ENCODE results near the gene ANAPC2. TPM values are rescaled to one million over a fixed set of nuclear protein-coding genes. Genes with fewer than 3 reads are reported as not detected.

ANAPC2 gene
- polyA plus RNA-seq, 3 donors: 1.9 to 76.8 (median 2.0) TPM

DNA sequence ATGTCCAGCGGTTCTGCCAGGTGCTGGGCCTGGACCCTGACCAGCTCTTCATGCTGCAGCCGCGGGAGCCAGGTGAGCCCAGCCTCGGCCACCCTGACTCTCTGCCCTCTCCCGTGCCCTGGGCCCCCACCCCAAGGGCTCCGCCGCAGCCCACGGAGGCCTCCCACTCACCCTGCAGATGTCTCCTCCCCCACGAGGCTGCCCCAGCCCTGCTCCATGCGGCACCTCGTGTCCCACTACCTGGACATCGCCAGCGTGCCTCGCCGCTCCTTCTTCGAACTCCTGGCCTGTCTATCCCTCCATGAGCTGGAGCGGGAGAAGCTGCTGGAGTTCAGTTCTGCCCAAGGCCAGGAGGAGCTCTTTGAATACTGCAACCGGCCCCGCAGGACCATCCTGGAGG lies 26.3 kb upstream of the ANAPC2 start:
- 99% methylated on average over 14 of the region's 19 CpGs for WGBS (ENCODE audit: insufficient coverage)
- DNase-seq: no peak
- Mint-ChIP-seq H3K4me1 (peaks cover 5% of the 10 kb centered on the region), H3K27me3 (ENCODE audit: low read depth in 3 of 3) (peaks cover 0 to 4% (median 0%) of the 10 kb centered on the region in 3 donors), H3K27ac (no peak overlapping the region), H3K9me3 (no peaks in the 10 kb centered on the region), H3K36me3 (peaks cover 19 to 47% of the 10 kb centered on the region in 2 donors), H3K4me3 (no peak overlapping the region)
- TF ChIP-seq, protein P1, sequence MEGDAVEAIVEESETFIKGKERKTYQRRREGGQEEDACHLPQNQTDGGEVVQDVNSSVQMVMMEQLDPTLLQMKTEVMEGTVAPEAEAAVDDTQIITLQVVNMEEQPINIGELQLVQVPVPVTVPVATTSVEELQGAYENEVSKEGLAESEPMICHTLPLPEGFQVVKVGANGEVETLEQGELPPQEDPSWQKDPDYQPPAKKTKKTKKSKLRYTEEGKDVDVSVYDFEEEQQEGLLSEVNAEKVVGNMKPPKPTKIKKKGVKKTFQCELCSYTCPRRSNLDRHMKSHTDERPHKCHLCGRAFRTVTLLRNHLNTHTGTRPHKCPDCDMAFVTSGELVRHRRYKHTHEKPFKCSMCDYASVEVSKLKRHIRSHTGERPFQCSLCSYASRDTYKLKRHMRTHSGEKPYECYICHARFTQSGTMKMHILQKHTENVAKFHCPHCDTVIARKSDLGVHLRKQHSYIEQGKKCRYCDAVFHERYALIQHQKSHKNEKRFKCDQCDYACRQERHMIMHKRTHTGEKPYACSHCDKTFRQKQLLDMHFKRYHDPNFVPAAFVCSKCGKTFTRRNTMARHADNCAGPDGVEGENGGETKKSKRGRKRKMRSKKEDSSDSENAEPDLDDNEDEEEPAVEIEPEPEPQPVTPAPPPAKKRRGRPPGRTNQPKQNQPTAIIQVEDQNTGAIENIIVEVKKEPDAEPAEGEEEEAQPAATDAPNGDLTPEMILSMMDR (IDR thresholded peaks at IDR 0.05): no peak
- no peaks in the 10 kb centered on the region for H4K20me1 ChIP-seq (ENCODE audit: insufficient read depth, low read length)
- H2AFZ ChIP-seq (ENCODE audit: insufficient read depth, low read depth, low read length, poor library complexity, severe bottlenecking): no peak overlapping the region
- H3K27me3 ChIP-seq (ENCODE audit: control insufficient read depth in 2 of 2, insufficient read depth in 2 of 2, low read length in 2 of 2): no peaks in the 10 kb centered on the region
- H3K4me1 ChIP-seq (ENCODE audit: control insufficient read depth in 1 of 2, insufficient read depth in 2 of 2, low read length in 2 of 2): peaks cover 4 to 19% of the 10 kb centered on the region in 2 donors
- peaks cover 30 to 41% of the 10 kb centered on the region in 2 donors for H3K36me3 ChIP-seq (replicated peaks in 1 of 2; ENCODE audit: control insufficient read depth in 1 of 2, insufficient read depth in 2 of 2, low read length in 2 of 2)
- H3K4me3 ChIP-seq (replicated peaks in 1 of 3; ENCODE audit: low read depth in 2 of 3, low read length in 3 of 3): no peak overlapping the region
- no peak overlapping the region for H3K27ac ChIP-seq (ENCODE audit: low read depth in 1 of 2, low read length in 2 of 2)
- no peak overlapping the region for H3K4me2 ChIP-seq (replicated peaks; ENCODE audit: extremely low read depth, low read length, poor library complexity, severe bottlenecking)
- H3K9ac ChIP-seq (ENCODE audit: insufficient read depth, low read length, poor library complexity, severe bottlenecking): no peak overlapping the region
- no peaks in the 10 kb centered on the region for H3K79me2 ChIP-seq (ENCODE audit: insufficient read depth, low read length)
- intact Hi-C loops (cut with micrococcal nuclease): no loop called here
- no peaks in the 10 kb centered on the region for H3K9me3 ChIP-seq (replicated peaks in 1 of 2; ENCODE audit: control insufficient read depth in 1 of 2, insufficient read depth in 1 of 2, low read length in 2 of 2)

- H4K20me1 ChIP-seq (ENCODE audit: insufficient read depth, low read length): no peaks in the 10 kb centered on the region
- H3K4me1 Mint-ChIP-seq: peaks cover under 1% of the 10 kb centered on the region
- H3K79me2 ChIP-seq (ENCODE audit: insufficient read depth, low read length): no peaks in the 10 kb centered on the region
- H3K9ac ChIP-seq (ENCODE audit: insufficient read depth, low read length, poor library complexity, severe bottlenecking): no peak overlapping the region
- 93% methylated on average over 49 of the region's 49 CpGs for WGBS (ENCODE audit: insufficient coverage)
- TF ChIP-seq, protein P1 (IDR thresholded peaks at IDR 0.05): peak; percentile 9
- H3K27ac Mint-ChIP-seq: peak overlapping the region in 1 of 7 donors; percentile 50
- no peak overlapping the region for H2AFZ ChIP-seq (ENCODE audit: insufficient read depth, low read depth, low read length, poor library complexity, severe bottlenecking)
- H3K27ac ChIP-seq (ENCODE audit: low read depth in 1 of 2, low read length in 2 of 2): no peak overlapping the region
- no peak for DNase-seq
- no peak overlapping the region for H3K4me3 ChIP-seq (replicated peaks in 1 of 3; ENCODE audit: low read depth in 2 of 3, low read length in 3 of 3)
- H3K27me3 Mint-ChIP-seq (ENCODE audit: low read depth in 3 of 3): peaks cover 0 to 4% (median 0%) of the 10 kb centered on the region in 3 donors
- H3K9me3 Mint-ChIP-seq: no peaks in the 10 kb centered on the region
- H3K36me3 ChIP-seq (replicated peaks in 1 of 2; ENCODE audit: control insufficient read depth in 1 of 2, insufficient read depth in 2 of 2, low read length in 2 of 2): peaks cover 34 to 52% of the 10 kb centered on the region in 2 donors
- intact Hi-C loops (cut with micrococcal nuclease): no loop called here
- peaks cover 0 to 10% of the 10 kb centered on the region in 2 donors for H3K4me1 ChIP-seq (ENCODE audit: control insufficient read depth in 1 of 2, insufficient read depth in 2 of 2, low read length in 2 of 2)
- H3K36me3 Mint-ChIP-seq: peaks cover 27 to 58% of the 10 kb centered on the region in 2 donors
- H3K4me2 ChIP-seq (replicated peaks; ENCODE audit: extremely low read depth, low read length, poor library complexity, severe bottlenecking): no peak overlapping the region
- no peaks in the 10 kb centered on the region for H3K27me3 ChIP-seq (ENCODE audit: control insufficient read depth in 2 of 2, insufficient read depth in 2 of 2, low read length in 2 of 2)
- no peak overlapping the region for H3K4me3 Mint-ChIP-seq
- H3K9me3 ChIP-seq (replicated peaks in 1 of 2; ENCODE audit: control insufficient read depth in 1 of 2, insufficient read depth in 1 of 2, low read length in 2 of 2): no peaks in the 10 kb centered on the region
These were observed 25.1 kb upstream of the ANAPC2 start for GRCh38 chr9:137213160-137214060.

Measured in CD14-positive monocyte (primary cell).